HEK293 (cell line): Measurements from ENCODE around the gene DOK6.

Source experiments
- CTCF ChIP-seq: fragments of 450-650 bp; formaldehyde crosslinking; IDR thresholded peaks from 2 replicates; pipeline ENCODE4 v1.5.1; 2016; ENCODE audit warnings: missing biosample characterization, missing genetic modification characterization
- MEIS1 ChIP-seq: sonication (generic); formaldehyde crosslinking; IDR thresholded peaks from 2 replicates; pipeline ENCODE4 v1.8.1; 2022; ENCODE audit warnings: missing genetic modification reagents, mild to moderate bottlenecking, borderline replicate concordance
- YY1 ChIP-seq: fragments of 450-650 bp; formaldehyde crosslinking; IDR thresholded peaks from 2 replicates; pipeline ENCODE4 v1.5.1; 2018; ENCODE audit warnings: missing biosample characterization, missing genetic modification characterization
- ZBTB26 ChIP-seq: fragments of 450-650 bp; formaldehyde crosslinking; optimal IDR thresholded peaks from 2 replicates; pipeline ENCODE3; 2016; ENCODE audit warnings: missing biosample characterization, mild to moderate bottlenecking, missing genetic modification characterization
- ZNF394 ChIP-seq: fragments of 450-650 bp; formaldehyde crosslinking; IDR thresholded peaks from 2 replicates; pipeline ENCODE4 v1.5.1; 2016; ENCODE audit warnings: missing biosample characterization, missing genetic modification characterization, mild to moderate bottlenecking, moderate library complexity, borderline replicate concordance
- ZNF555 ChIP-seq: fragments of 450-650 bp; formaldehyde crosslinking; conservative IDR thresholded peaks from 2 replicates; pipeline ENCODE4 v1.5.1; 2017; ENCODE audit warnings: missing biosample characterization, mild to moderate bottlenecking, missing genetic modification characterization, inconsistent platforms
- ZNF701 ChIP-seq: fragments of 450-650 bp; formaldehyde crosslinking; IDR thresholded peaks from 2 replicates; pipeline ENCODE4 v1.5.1; 2016; ENCODE audit warnings: missing biosample characterization, missing genetic modification characterization
- ZNF777 ChIP-seq: fragments of 450-650 bp; formaldehyde crosslinking; IDR thresholded peaks from 2 replicates; pipeline ENCODE4 v1.5.1; 2017; ENCODE audit warnings: missing biosample characterization, missing genetic modification characterization, borderline replicate concordance
- TF ChIP-seq, protein P1 (sequence below): sonication (generic); formaldehyde crosslinking; IDR thresholded peaks from 2 replicates; pipeline ENCODE4 v1.8.1; 2022; ENCODE audit warnings: mild to moderate bottlenecking, moderate library complexity, missing genetic modification reagents

DNA sequence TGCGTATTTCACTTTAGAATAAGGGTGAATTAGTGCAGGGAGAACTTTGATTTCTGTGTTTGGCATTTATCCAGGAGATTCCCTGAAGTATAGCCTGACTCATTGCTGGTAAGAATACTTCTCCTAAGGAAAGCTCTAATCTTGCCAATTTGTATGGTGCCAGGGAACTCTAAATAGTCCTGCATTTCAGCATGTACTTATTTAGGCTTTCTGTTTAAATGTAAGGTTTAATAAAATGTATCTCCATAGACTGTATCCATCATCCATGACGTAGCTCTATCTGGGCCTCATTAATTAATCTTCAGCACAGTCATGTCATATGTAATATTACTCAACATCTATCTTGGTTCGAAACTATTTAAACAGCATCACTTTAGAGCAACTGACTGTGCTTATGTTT is 127.7 kb downstream of the DOK6 start:
- TF ChIP-seq YY1 (tag by site-specific recombination) (no peak), ZNF555 (no peak), ZNF394 (tag by site-specific recombination) (no peak), ZNF701 (no peak), CTCF (tag by site-specific recombination) (no peak), ZBTB26 (tag by site-specific recombination) (no peak), MEIS1 (no peak), ZNF777 (tag by site-specific recombination) (no peak)
- TF ChIP-seq, protein P1, sequence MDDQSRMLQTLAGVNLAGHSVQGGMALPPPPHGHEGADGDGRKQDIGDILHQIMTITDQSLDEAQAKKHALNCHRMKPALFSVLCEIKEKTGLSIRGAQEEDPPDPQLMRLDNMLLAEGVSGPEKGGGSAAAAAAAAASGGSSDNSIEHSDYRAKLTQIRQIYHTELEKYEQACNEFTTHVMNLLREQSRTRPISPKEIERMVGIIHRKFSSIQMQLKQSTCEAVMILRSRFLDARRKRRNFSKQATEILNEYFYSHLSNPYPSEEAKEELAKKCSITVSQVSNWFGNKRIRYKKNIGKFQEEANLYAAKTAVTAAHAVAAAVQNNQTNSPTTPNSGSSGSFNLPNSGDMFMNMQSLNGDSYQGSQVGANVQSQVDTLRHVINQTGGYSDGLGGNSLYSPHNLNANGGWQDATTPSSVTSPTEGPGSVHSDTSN (CRISPR knock-in tag) = no peak
